H1 (cell line): ENCODE results near the gene PTPRR. TPM values are rescaled to one million over a fixed set of nuclear protein-coding genes. Genes with fewer than 3 reads are reported as not detected.

Experiments used
- POU5F1 ChIP-seq: IDR thresholded peaks from 2 replicates; pipeline ENCODE4 v1.6.1; 2011; ENCODE audit warnings: low read depth, mild to moderate bottlenecking, low read length, moderate library complexity
- polyA plus RNA-seq, 7 experiments: library from polyadenylated mRNA; depleted of rRNA in 3 of 7; stranded (reverse) in 5 of 7; unstranded in 2 of 7; fragments of >200 nt in 5 of 7; fragments of 200-250 nt in 2 of 7; gene quantifications; 1 replicate in 5 of 7; 2 replicates in 1 of 7; 4 replicates in 1 of 7; pipeline versions ENCODE4 v1.2.1 to v1.2.3, GENCODE V29; 2011 to 2013; ENCODE audit warnings: missing spikeins in 2 of 7, mixed read lengths in 2 of 7
- total RNA-seq: library from RNA; stranded (reverse); fragmentation: NEBNext Ultra II Directional; extraction: Animal tissue kit (Norgen Biotek cat#: 25700); gene quantifications from 2 replicates; pipeline ENCODE4 v1.2.1, GENCODE V29; 2021

Gene PTPRR
- total and polyA plus RNA-seq, 2 of the 8 experiments (the other 6 are each of a cell fraction or from before 2014, with no cell fraction given) = 0.07 to 0.35 TPM

GRCh38 chr12:70822412-70822811 lies 98.1 kb downstream of the PTPRR start (continued):
- TF ChIP-seq POU5F1 = no peak
